OCI-M2 (cell line): ENCODE measurements around the gene MYO1B.

Experiments
- DNase-seq: peaks from one replicate; lab custom pipeline; 2025; ENCODE audit not compliant: unreplicated experiment; lab: John Stamatoyannopoulos, UW

Gene MYO1B

DNA sequence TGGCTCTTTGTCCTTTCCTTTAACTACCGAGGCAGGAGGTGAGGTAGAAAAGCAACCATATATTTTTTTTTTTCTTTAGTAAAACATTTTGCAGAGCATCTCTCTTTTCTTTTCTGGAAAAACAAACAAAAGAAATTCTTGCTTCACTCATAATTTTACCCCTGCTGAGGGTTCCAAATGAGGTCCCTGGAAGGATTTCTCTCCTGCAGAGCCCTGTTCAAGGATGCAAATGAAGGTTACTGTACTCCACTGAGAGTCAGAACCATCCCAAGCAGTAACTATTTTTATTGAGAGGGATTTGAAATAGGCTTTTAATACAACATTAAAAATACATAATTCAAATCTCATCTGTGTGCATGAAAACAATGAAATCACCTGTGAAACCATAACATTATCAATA lies 19.5 kb upstream of the MYO1B start:
- no peak for DNase-seq

DNA sequence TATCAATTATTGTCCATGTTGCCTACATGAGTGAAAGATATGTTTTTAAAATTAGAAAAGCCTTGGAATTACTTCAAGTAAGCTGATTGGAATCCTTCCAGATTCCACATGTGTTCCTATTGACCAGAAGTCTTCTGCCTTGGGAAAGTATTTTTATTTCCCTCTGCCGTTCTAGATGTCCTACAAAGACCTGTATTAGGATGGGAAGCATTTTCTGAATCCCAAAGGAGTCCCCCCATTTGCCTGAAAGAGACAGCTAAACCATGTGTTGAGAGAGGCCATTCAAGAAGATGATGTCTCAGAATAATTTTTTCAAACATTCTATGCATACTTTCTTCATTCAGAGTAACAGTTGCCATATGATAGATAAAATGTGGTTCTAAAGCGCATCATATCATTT lies 19.0 kb upstream of the MYO1B start:
- no peak for DNase-seq

DNA sequence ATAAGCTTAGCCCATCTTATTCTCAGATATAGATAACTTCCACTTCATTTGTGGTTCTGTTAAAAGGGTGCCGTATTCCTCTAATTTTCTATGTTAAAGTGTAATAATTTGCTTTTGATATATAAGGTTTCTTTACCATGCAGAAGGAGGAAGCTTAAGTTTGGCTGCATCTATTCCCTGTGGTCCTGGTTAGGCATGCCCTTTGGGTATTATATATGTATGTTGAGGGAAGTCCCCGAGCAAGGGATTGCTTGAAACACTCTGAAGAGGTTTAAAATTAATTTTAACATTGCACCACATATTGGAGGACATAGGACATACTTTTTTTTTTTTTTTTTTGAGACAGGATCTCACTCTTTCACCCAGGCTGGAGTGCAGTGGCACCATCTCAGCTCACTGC lies 16.9 kb upstream of the MYO1B start:
- DNase-seq, result no peak

DNA sequence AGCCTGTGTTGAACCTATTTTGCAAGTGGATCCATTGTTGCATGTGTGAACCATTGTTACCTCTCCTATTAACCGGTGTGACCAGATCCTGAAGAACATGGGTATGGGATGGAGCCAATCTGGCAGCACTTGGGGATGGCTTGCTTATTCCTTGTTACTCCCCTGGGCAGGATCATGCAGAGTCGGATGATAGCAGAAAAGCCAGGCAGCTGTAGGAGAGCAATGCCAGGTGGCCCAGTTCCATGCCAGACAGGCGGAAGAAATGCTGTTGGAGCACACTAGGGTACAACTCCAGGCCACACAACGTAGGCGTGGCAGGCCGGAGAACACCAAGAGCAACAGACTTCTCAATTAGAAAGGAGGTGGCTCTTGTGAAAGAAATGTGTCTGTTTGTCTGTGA lies 16.3 kb upstream of the MYO1B start:
- no peak for DNase-seq

DNA sequence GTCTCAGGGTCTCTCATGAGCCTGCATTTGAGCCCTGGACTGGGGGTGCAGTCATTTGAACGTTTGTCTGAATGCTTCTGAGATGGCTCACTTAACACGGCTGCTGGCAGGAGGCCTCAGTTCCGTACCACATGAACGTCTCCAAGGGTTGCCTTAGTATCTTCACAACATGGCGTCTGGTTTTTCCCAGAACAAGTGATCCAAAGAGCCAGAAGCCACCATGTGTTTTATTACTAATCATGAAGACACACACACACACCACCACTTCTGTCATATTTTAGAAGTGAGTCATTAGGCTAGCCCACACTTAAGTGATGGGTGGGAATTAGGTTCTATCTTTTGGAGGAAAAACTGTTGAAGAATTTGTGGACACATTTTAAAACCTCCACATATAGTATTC lies 15.0 kb upstream of the MYO1B start:
- no peak for DNase-seq

DNA sequence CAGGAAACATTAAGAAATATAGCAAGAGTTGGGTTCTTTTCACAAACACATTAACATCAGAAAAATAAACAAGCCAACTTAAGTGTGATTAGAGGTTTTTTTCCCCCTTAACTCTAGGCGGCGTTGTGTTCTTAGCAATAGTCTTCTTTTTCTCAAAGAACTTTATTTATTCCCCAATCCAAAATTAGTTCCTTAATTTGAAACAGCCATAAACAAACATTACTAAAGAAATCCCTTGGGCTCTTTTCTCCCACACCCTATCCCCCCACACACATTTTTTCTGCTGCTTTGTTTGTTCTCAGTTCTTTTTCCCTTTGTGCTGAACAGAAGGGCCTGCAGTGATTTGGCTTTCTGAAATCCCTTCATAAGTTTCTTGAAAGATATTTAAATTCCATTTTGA lies 13.2 kb upstream of the MYO1B start:
- DNase-seq, result no peak

DNA sequence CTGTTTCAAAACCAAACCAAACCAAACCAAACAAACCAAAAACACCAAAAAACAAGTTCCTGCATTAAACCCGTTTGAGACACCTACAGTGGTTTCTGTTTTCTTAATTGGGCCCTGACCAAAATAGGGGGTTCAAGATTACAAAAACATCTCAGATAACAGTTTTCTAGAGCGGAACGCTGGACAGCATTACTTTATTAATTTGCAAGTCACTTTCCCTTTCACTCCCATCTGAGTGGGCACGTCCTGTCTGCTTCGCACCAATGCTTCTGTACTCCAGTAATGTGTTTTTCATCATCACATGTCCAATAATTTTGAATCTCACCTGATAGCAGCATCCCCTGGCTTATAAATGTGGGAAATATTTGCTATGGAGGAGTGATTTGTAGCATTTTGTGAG lies 11.7 kb upstream of the MYO1B start:
- DNase-seq, result no peak

DNA sequence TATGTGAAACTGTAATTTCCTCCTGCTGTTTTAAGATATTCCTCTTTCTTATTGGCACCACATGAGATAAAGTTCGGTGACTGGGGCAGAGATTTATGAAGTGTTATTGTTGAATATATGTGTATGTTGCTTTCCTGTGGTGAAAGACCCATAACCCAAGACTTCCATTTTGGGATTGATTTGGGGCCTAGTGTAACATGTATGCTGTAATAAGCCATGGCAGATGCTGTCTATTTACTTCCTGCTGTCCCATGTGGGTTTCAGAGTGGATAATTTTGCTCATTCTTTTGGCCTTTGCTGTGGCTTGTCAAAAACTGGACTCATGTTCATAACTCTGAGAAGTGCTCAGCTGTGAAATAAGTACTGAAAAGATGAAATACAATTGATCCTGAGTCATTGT lies 10.8 kb upstream of the MYO1B start:
- DNase-seq, result no peak

DNA sequence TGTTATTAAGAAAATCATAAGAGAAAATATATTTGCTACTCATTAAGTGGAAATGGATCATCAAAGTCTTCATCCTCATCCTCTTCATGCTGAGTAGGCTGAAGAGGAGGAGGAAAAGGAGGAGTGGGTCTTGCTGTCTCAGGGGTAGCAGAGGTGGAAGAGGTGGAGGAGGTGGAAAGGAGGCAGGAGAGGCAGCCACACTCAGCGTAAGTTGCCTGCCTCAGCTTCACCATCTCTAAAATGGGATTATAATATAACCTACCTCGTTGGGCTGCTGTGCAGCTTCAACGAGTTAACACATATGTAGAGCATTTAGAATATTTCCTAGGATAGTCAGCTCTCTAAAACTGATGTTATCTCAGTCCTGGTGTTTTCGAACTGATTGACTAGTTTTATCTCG lies 4.3 kb upstream of the MYO1B start:
- DNase-seq, result no peak

DNA sequence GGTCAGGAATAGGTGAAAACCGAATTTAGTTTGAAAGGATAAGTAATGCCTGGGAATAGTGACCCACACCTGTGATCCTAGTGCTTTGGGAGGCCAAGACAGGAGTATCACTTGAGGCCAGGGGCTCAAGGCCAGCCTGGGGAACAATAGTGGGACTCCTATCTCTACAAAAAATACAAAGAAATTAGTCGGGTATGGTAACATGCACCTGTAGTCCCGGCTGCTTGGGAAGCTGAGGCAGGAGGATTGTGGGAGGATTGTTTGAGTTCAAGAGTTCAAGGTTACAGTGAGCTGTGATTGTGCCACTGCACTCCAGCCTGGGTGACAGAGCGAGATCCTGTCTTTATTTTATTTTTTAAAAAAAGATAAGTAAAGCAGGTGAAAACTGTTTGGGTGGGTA lies 3.8 kb upstream of the MYO1B start:
- DNase-seq, result no peak

DNA sequence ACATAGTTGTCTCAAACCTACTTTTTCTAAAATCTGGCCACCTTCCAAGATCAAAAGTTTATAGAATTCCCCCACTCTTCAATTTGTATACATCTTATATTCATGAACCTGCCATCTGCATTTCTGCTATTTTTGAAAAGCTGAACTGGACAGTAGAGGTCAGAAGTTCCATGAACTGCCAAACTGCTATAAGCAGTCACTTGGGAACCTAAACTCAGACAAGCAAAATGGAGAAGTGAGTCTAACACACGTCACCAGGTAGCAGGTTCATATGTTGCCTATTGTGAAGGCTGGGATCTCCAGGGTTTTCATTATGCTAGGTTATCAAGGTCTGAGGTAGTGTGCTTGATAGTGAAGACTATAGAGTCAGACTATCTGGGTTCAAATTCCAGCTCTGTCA lies 2.0 kb upstream of the MYO1B start:
- DNase-seq, result no peak

DNA sequence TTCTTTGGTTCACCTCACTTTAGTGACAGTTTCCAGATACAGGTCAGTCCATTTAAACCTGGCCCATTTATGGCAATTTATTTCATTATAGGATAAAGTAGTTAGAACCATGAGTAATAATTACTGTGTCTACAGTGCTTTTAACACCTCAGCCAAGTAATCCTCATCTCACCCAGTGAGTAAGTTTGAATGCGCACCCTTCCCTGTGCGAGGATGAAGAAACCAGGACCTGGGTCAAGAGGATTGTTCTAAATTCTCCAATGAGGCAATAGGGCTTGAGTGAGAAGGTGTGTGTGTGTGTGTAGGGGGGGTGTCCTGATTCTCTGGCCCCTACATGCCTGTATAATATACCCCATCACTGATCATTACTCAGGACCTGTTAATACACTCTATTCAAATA lies 854 bp upstream of the MYO1B start:
- DNase-seq, result no peak

DNA sequence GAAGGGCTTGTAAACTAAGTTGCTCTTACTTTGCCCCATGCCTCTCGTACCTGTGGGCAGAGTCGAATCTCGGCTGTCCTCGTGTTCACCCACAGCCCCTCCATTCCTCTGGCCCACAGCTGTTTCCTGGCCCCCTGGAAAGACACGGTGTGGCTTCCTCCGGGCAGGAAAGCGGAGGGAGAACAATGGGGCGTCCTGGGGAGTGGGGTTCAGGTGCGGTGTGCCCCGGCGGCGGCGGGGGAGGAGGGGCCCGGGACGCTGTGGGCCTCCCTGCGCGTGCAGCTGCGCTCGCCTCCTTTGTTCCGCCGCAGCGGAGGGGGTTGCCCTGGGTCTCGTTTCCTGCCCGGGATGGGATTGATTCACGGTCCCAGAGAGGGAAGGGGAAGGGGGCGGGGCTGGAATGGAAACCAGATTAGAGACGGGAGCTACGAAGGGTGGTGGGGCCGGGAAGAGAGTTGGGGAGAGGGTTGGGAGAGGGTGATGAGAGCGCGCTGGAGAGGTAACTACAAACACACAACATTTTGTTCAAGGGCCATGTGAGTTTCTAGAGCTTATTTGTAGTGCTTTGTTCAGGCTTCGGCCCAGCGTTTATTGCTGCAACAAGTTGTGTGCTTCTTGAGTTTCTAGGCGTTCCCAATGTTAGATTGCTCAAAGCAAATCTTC lies 796 bp downstream of the MYO1B start:
- no peak for DNase-seq

DNA sequence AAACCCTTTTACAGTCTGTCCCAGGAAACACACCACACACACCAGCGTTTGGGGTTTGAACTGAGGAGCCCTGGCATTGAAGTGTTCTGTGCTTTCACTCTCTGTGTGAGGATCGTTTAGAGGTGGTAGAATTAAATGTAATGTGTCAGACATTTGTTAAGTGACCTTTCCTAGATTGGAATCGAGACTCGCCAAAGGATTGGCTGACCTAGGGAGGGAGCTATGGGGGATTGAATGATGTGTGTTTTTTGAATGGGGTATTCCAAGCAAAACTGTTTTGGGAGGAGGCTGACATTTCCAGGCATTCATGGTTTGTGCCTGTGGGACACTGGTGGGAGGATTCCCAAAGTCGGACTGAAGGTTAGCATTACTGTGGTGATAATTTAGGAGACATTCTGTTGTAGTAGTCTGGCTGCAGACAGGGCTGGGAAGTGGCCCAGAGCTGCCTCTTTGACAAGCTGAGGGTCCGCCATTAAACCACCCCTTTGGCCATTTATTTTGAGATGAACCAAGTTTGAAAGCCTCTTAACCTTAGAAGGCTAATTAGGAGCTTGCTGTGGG lies 1.7 kb downstream of the MYO1B start:
- DNase-seq, result no peak

DNA sequence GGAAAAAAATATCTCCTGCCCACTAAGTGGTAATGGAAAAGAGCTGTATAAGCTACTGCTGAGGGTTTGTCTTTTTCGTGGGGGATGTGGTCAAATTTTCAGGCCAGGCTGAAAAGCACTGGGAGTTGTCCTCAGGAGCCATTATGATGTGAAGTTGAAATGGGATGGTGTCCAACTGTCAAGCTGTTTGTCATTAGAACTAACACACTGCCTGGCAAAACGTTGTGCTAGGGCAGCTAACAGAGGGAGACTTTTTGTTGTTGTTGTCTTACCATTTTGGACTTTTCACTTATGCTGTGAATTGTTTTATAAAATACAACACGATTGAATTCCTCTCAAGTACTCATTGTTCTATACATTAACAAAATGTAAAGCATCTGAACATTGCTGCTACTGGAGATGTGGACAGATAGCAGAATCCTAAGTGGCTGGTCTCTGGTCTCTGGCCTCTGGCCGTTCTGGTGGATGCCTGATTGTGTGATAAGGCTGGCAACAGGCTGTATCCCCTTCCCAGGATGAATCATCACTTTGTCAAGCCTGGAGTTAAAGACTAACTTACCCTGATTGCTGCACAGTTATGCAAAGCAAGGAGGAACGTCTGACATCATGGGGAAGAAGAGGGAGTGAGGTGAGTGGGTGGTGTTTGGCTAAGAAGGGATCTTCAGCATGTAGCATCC lies 2.3 kb downstream of the MYO1B start:
- no peak for DNase-seq

DNA sequence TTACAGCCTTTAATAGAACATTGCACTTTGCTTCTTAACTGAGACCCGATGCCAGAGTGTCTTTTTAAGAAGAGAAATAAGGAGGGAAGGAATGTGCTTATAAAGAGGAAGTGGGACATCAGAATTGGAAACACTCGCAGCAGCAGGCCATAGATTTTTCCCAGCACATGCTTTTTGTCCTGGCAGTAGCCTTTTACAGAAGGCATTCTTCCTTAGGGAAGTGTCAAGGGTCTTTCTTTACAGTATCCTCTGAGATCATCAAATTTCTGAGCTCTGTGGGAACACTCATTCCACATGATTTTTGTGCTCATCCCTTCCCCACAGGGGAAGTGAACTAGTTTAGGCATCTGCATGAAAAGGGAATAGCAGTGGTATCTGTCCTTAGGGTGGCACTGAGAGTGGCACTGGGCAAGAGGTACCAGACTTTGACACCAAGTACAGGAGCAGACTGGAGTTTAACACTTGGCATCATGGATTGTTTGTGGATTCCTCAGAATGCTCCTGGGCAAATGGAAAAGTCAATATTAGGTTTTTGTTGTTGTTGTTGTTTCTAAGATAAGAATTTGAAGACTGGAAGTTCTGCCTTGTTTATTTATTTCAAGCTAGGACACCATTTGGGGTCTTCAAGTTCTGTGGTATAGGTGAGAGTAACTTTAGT lies 4.1 kb downstream of the MYO1B start:
- DNase-seq, result no peak

DNA sequence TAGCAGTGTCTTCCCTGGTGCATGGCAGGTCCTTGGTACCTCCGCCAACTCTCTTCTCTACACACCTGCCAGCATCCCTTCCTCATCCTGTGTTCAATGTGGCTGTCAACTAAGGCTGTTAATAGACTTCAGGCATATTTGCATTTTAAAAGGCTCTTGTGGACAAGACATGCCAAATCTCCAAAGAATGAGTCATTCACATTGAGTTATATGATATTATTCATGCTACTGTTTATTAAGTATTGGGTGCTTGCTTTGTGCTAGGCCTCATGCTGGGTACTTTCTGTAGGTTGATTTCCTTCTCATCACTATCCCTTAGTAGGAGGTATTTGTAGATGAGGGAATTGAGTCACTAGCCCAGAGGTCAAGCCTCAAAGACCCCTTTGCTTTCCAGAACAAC lies 5.2 kb downstream of the MYO1B start:
- no peak for DNase-seq

DNA sequence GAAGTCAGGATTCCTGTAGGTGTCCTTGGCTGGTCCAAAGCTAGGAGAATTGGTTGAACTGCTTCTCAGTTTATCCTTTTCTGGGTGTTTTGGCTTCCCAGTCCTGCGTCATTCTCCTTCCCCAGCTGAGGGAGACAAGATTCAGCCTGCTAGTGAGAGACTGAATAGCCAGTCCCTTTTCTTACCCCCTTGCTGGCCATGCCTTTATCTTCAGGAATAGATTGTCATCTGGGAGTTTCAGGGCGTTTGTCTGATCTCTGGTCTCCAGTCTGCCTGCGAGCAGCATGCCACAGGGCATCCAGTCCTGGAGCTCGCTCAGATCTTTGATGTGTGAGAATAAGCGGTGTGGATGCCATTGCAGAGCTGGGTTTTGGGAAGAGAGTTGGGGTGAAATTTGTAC lies 5.8 kb downstream of the MYO1B start:
- DNase-seq, result no peak

DNA sequence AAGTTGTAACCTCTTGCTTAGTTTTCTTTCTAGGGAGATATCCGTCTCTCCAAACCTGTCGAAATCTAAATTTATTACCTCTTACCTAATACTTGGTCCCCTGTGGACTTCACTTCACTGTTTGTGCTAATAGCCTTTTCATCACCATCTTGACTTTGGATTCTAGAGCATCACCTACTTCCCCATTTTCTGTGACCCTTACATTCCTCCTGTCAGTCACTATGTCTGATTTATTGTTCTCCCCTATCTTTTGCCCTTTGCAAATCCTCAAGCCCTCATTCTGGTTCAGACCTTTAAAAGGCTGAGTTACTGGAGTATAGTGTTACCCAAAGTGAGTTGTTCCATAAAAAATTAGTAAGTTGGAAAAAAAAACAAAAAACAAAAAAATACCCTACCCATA lies 7.5 kb downstream of the MYO1B start:
- DNase-seq, result no peak

DNA sequence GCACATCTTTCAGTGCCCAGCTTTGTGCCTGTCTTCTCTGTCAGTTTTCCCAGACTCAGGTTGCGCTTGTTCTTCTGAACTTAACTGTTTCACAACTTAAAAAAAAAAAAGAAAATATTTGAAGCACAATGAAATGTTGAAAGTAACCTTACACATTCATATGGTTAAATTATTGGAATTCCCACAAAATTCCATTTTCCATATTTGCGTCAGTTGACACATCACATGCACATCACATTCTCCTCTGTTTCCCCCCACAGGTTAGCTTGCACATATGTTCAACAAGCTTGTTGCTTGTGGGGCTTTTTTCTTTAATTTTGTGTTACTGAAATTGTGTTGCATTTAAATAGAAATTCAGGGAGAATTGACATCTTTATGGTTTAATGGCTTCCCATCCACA lies 8.3 kb downstream of the MYO1B start:
- no peak for DNase-seq

DNA sequence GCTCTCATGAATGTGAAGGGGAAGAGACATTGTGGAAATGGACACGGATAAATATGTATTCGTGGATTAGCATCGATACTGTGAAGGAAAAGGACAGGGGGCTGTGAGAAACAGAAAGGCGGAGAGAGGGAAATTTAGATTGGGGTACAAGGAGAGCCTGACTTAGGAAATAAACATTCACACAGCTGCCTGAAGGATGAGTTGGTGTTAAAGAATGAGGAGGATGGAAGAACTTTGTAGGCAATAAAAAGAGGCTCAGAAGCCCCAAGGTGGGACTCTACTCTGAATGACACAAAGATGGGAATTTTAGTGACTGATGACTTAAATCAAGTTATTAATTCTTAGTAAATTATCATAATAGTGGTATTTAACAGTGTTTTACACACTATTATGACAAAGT lies 10.1 kb downstream of the MYO1B start:
- no peak for DNase-seq

DNA sequence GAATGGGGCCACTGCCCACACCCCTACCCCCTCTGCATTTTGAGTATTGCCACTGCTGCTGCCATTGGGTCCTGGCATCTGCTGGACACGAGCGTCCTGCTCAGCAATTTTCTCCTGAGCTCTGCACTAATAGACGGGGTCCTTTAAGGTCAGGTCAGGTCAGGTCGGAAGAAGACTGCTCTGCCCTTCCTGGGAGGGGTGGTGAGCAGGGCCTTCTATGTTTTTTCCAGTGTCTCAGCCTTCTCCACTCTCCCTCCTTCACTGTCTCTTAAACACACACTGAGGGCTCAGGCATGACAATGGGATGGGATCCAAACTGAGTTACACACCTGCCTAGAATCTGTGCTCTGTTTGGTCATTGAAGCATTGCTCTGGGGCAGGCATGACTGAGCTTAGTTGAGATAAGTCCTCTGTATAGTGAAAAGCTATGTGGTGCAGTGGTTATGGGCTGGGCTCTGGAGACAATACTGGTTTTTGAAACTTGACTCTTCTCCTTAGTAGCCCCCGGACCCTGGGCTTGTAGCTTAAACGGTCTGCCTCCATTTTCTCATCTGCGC lies 10.6 kb downstream of the MYO1B start:
- no peak for DNase-seq
